ENCODE results near the gene HTT. TPM values are rescaled to one million over a fixed set of nuclear protein-coding genes. Genes with fewer than 3 reads are reported as not detected.

The HTT gene
- total and polyA plus RNA-seq, 12 donors: 16.1 to 77.1 (median 47.1) TPM

- intact Hi-C loops (cut with DNase I): no loop called here
- Histone ChIP-seq H3K4me3 (no peak overlapping the region), H3K27me3 (no peaks in the 10 kb centered on the region), H3K27ac (no peak overlapping the region), H3K9me3 (replicated peaks in 1 of 3) (no peaks in the 10 kb centered on the region), H3K4me1 (replicated peaks in 1 of 2) (peaks cover 10 to 36% of the 10 kb centered on the region in 2 donors), H3K36me3 (replicated peaks in 1 of 2) (no peaks in the 10 kb centered on the region)
- 77 to 84% (median 83%) methylated on average over 6 of the region's 6 CpGs for WGBS, 4 donors
- no peak for DNase-seq
- TF ChIP-seq CTCF (IDR thresholded peaks at IDR 0.05) (no peak), POLR2A (IDR thresholded peaks at IDR 0.05) (no peak)
These were observed 5.2 kb downstream of the HTT start for GRCh38 chr4:3079694-3080123.

- DNase-seq: no peak
- H3K9me3 ChIP-seq (replicated peaks in 1 of 3): no peaks in the 10 kb centered on the region
- TF ChIP-seq CTCF (IDR thresholded peaks at IDR 0.05): no peak
- no peak for TF ChIP-seq POLR2A (IDR thresholded peaks at IDR 0.05)
- peaks cover 4 to 23% of the 10 kb centered on the region in 2 donors for H3K4me1 ChIP-seq (replicated peaks in 1 of 2)
- H3K36me3 ChIP-seq (replicated peaks in 1 of 2): no peaks in the 10 kb centered on the region
- no peak overlapping the region for H3K27ac ChIP-seq
- no peaks in the 10 kb centered on the region for H3K27me3 ChIP-seq
- intact Hi-C loops (cut with DNase I): no loop called here
- no peak overlapping the region for H3K4me3 ChIP-seq
- WGBS, 4 donors: 63 to 81% (median 70%) methylated on average over 6 of the region's 6 CpGs
These were observed 8.5 kb downstream of the HTT start for GRCh38 chr4:3082925-3083515.

GRCh38 chr4:3083732-3084131, 9.3 kb downstream of the HTT start:
- TF ChIP-seq CTCF (IDR thresholded peaks at IDR 0.05) (no peak), POLR2A (IDR thresholded peaks at IDR 0.05) (no peak)
- no peak overlapping the region for H3K27ac ChIP-seq
- intact Hi-C loops (cut with DNase I): no loop called here
- no peaks in the 10 kb centered on the region for H3K27me3 ChIP-seq
- H3K4me1 ChIP-seq (replicated peaks in 1 of 2): peaks cover 4 to 16% of the 10 kb centered on the region in 2 donors
- H3K4me3 ChIP-seq: no peak overlapping the region
- DNase-seq: no peak
- H3K36me3 ChIP-seq (replicated peaks in 1 of 2): peaks cover 0 to 6% of the 10 kb centered on the region in 2 donors
- 40 to 82% (median 58%) methylated on average over 1 of the region's 1 CpG for WGBS, 4 donors
- no peaks in the 10 kb centered on the region for H3K9me3 ChIP-seq (replicated peaks in 1 of 3)

GRCh38 chr4:3085948-3086670, 11.6 kb downstream of the HTT start:
- Histone ChIP-seq H3K4me3 (no peak overlapping the region), H3K9me3 (replicated peaks in 1 of 3) (no peaks in the 10 kb centered on the region), H3K27ac (no peak overlapping the region), H3K27me3 (no peaks in the 10 kb centered on the region), H3K4me1 (replicated peaks in 1 of 2) (peaks cover 4 to 16% of the 10 kb centered on the region in 2 donors), H3K36me3 (replicated peaks in 1 of 2) (peaks cover 0 to 10% of the 10 kb centered on the region in 2 donors)
- 92 to 95% (median 93%) methylated on average over 10 of the region's 10 CpGs for WGBS, 4 donors
- TF ChIP-seq POLR2A (IDR thresholded peaks at IDR 0.05): no peak
- no peak for TF ChIP-seq CTCF (IDR thresholded peaks at IDR 0.05)
- no peak for DNase-seq
- intact Hi-C loops (cut with DNase I): no loop called here

All from adrenal gland (tissue), 12 donors.